Cortex of kidney (tissue), 1 donor: ENCODE measurements around the gene G6PC1.
"Not testable (repeated sequence)": the region's sequence is repeated elsewhere in the genome, so short reads cannot be mapped to it uniquely, and the experiment has no call there.

Experiments used
- DNase-seq: peaks from one replicate; lab custom pipeline; 2025; lab: John Stamatoyannopoulos, UW

Gene G6PC1

GRCh38 chr17:42900460-42901331 is at the start of gene G6PC1:
Gene G6PC1 (plus strand): TSS chr17:42900799. CDS start chr17:42900877, 78 bp downstream.
- no peak for DNase-seq

GRCh38 chr17:42850954-42851353 is 49.6 kb upstream of the G6PC1 start, which contains the start of gene AOC3:
Gene AOC3 (plus strand): TSS chr17:42851199. CDS start chr17:42851344, 145 bp downstream.
- no peak for DNase-seq

GRCh38 chr17:42851371-42852240 is 49.0 kb upstream of the G6PC1 start:
- DNase-seq: not testable (repeated sequence)

- no peak for DNase-seq
Measured at GRCh38 chr17:42852351-42852750, 48.2 kb upstream of the G6PC1 start.

- DNase-seq: no peak
Measured at GRCh38 chr17:42853004-42853403, 47.6 kb upstream of the G6PC1 start.

- no peak for DNase-seq
Measured at GRCh38 chr17:42853597-42853967, 47.0 kb upstream of the G6PC1 start.

GRCh38 chr17:42853968-42854790 is 46.4 kb upstream of the G6PC1 start:
- DNase-seq: no peak

- no peak for DNase-seq
Measured at GRCh38 chr17:42855048-42855596, 45.5 kb upstream of the G6PC1 start.

- DNase-seq: not testable (repeated sequence)
Measured at GRCh38 chr17:42856093-42856492, 44.5 kb upstream of the G6PC1 start.

GRCh38 chr17:42856516-42856915 is 44.1 kb upstream of the G6PC1 start:
- DNase-seq: not testable (repeated sequence)

- DNase-seq: no peak
Measured at GRCh38 chr17:42857389-42857788, 43.2 kb upstream of the G6PC1 start.

- DNase-seq: no peak
Measured at GRCh38 chr17:42865638-42866094, 34.9 kb upstream of the G6PC1 start.

- no peak for DNase-seq
Measured at GRCh38 chr17:42866216-42866615, 34.4 kb upstream of the G6PC1 start.

- no peak for DNase-seq
Measured at GRCh38 chr17:42866631-42867575, 33.7 kb upstream of the G6PC1 start.

GRCh38 chr17:42867694-42868261 is 32.8 kb upstream of the G6PC1 start:
- not testable (repeated sequence) for DNase-seq

- no peak for DNase-seq
Measured at GRCh38 chr17:42868338-42868737, 32.3 kb upstream of the G6PC1 start.

GRCh38 chr17:42871647-42872046 is 29.0 kb upstream of the G6PC1 start:
- DNase-seq: no peak

- DNase-seq: no peak
Measured at GRCh38 chr17:42872251-42872965, 28.2 kb upstream of the G6PC1 start.

- no peak for DNase-seq
Measured at GRCh38 chr17:42873315-42873714, 27.3 kb upstream of the G6PC1 start.
